NOMO-1 (cell line): Measurements from ENCODE around the gene BLTP2.

ENCODE experiments used
- DNase-seq, 2 experiments: peaks; one replicate each; lab custom pipeline; 2025; ENCODE audit not compliant: unreplicated experiment in 2 of 2; lab: John Stamatoyannopoulos, UW

Gene BLTP2

GRCh38 chr17:28599311-28600184 is 45.4 kb downstream of the BLTP2 start:
- peak; percentile 68 to 87 for DNase-seq

GRCh38 chr17:28598799-28599310 is 46.1 kb downstream of the BLTP2 start, which contains the start of gene SPAG5:
Gene SPAG5, minus strand, starts transcription at chr17:28599025. Its CDS starts 79 bp downstream, at chr17:28598946.
- DNase-seq, result peak; percentile 91 to 93

GRCh38 chr17:28598389-28598788 is 46.6 kb downstream of the BLTP2 start:
- no peak for DNase-seq

DNA sequence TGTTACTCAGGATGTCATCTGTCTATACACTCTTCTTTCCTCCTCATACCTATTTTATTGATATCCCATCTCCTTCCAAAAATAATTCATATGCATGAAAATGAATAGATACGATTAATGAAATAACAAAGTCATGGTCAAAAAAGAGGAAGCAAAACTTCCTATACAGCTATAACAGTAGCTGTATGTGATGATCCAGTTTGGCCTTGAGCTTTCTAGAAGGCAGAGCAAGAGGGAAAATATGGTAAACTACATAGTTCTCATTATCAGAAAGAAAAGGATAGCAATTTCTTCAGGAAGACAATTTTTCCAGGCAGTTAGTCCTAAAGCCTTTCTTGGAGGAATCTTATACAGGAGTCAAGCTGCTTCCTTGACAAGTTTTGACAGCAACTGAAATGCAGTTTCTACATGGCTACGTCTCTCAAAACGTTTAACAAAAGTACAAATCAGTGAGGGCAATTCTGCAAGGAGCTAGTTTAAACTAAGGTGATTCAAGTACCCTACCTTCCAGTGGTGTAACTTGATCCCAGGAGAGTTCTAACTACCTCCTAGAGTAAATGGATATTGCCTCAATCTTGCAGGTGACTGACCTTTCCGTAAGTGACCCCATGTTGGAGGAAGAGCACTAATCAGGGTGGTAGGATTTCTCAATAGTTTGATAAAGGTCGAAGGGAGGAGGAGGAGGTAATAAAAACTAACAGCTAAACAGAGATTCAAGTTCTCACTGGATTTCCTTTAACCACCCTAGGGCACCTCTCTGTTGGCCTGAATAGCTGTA is 47.2 kb downstream of the BLTP2 start:
- DNase-seq, result peak; percentile 11 to 42
